Endothelial cell of umbilical vein (primary cell): ENCODE measurements around the gene TPK1. TPM values are rescaled to one million over a fixed set of nuclear protein-coding genes. Genes with fewer than 3 reads are reported as not detected.

Experiments used
- BruUV-seq: library from RNA; stranded (reverse); fragments of 400-500 nt; replicated peaks from 2 replicates; lab custom pipeline; 2021; lab: Mats Ljungman, UMichigan
- CTCF ChIA-PET: fragments of 300-600, 350-600 bp; sonication (Branson Sonifier 250); formaldehyde crosslinking; loops from one replicate; lab custom pipeline; 2021; ENCODE audit warnings: antibody characterized with exemption, inconsistent platforms; lab: Charles Lee
- POLR2A ChIA-PET: fragments of 300-600, 350-600 bp; sonication (Branson Sonifier 250); formaldehyde crosslinking; loops from one replicate; lab custom pipeline; 2021; ENCODE audit warnings: antibody characterized with exemption, inconsistent platforms; lab: Charles Lee
- DNase-seq: peaks from one replicate; pipeline ENCODE4 v3.0.0-alpha.2; 2011; ENCODE audit warnings: low read depth, low spot score
- FAIRE-seq: peaks from 2 replicates; lab custom pipeline; 2011; peaks lifted over from hg19 to GRCh38; lab: Jason Lieb, UNC
- H2AFZ ChIP-seq: 2 replicates; pipeline ENCODE4 v1.6.0; 2012; ENCODE audit warnings: low read depth, low read length, control low read depth, inconsistent platforms
- H3K27ac ChIP-seq: 2 replicates; pipeline ENCODE4 v1.5.1; 2011; ENCODE audit warnings: low read depth, mild to moderate bottlenecking, control low read depth, low read length, moderate library complexity; ENCODE audit not compliant: insufficient read depth
- H3K27me3 ChIP-seq, 2 experiments: 2 replicates each; pipeline versions ENCODE4 v1.6.0 to v1.6.1; 2011; ENCODE audit warnings: low read length in 2 of 2, mixed read lengths in 1 of 2; ENCODE audit not compliant: control insufficient read depth in 2 of 2, insufficient read depth in 2 of 2
- H3K36me3 ChIP-seq, 2 experiments: 2 replicates in 1 of 2; 3 replicates in 1 of 2; pipeline ENCODE4 v1.5.1; 2011; ENCODE audit warnings: low read length in 2 of 2, mild to moderate bottlenecking in 1 of 2, moderate library complexity in 1 of 2; ENCODE audit not compliant: control insufficient read depth in 2 of 2, insufficient read depth in 2 of 2; ENCODE audit errors: extremely low read depth in 1 of 2
- H3K4me1 ChIP-seq: 3 replicates; pipeline ENCODE4 v1.5.1; 2011; ENCODE audit warnings: mild to moderate bottlenecking, low read length; ENCODE audit not compliant: control insufficient read depth, insufficient read depth; ENCODE audit errors: extremely low read depth
- H3K4me2 ChIP-seq: 2 replicates; pipeline ENCODE4 v1.6.1; 2011; ENCODE audit warnings: low read length, control low read depth, mixed read lengths; ENCODE audit not compliant: insufficient read depth
- H3K4me3 ChIP-seq, 3 experiments: fragments of 200-600 bp in 1 of 3; sonication (generic), shearing (Covaris generic) in 1 of 3; replicated peaks in 1 of 3; 2 replicates each; pipeline ENCODE4 v1.5.1; 2011 to 2016; ENCODE audit warnings: control low read depth in 3 of 3, low read length in 3 of 3, mild to moderate bottlenecking in 2 of 3, inconsistent platforms in 1 of 3, low read depth in 1 of 3, moderate library complexity in 1 of 3; ENCODE audit not compliant: insufficient read depth in 1 of 3
- H3K79me2 ChIP-seq: 2 replicates; pipeline ENCODE4 v1.6.0; 2012; ENCODE audit warnings: low read length, inconsistent platforms; ENCODE audit not compliant: control insufficient read depth, insufficient read depth
- H3K9ac ChIP-seq: replicated peaks from 2 replicates; pipeline ENCODE3; 2011; ENCODE audit warnings: low read length, control low read depth; ENCODE audit not compliant: insufficient read depth; ENCODE audit errors: extremely low read depth
- H3K9me1 ChIP-seq: replicated peaks from 3 replicates; pipeline ENCODE4 v1.6.0; 2011; ENCODE audit warnings: mild to moderate bottlenecking, low read length; ENCODE audit not compliant: control insufficient read depth, insufficient read depth; ENCODE audit errors: extremely low read depth
- H3K9me3 ChIP-seq: replicated peaks from 2 replicates; pipeline ENCODE4 v1.5.1; 2012; ENCODE audit warnings: low read length, inconsistent platforms; ENCODE audit not compliant: control insufficient read depth, insufficient read depth
- H4K20me1 ChIP-seq: replicated peaks from 2 replicates; pipeline ENCODE3; 2011; ENCODE audit warnings: mild to moderate bottlenecking, low read length; ENCODE audit not compliant: control insufficient read depth, insufficient read depth; ENCODE audit errors: extremely low read depth
- EZH2 ChIP-seq: IDR thresholded peaks from 2 replicates; pipeline ENCODE4 v1.6.1; 2012; ENCODE audit warnings: borderline replicate concordance, low read depth, mild to moderate bottlenecking, moderate library complexity, low read length, inconsistent platforms; ENCODE audit not compliant: severe bottlenecking
- FOS ChIP-seq: IDR thresholded peaks from 2 replicates; pipeline ENCODE4 v1.6.1; 2011; ENCODE audit warnings: mild to moderate bottlenecking, low read length, moderate library complexity, borderline replicate concordance; ENCODE audit not compliant: insufficient read depth
- GATA2 ChIP-seq: IDR thresholded peaks from 2 replicates; pipeline ENCODE4 v1.7.0; 2011; ENCODE audit warnings: low read depth, mild to moderate bottlenecking, moderate library complexity, mixed read lengths, low read length; ENCODE audit not compliant: insufficient read length, insufficient read depth
- JUN ChIP-seq: IDR thresholded peaks from 2 replicates; pipeline ENCODE4 v1.6.1; 2011; ENCODE audit warnings: borderline replicate concordance, low read depth; ENCODE audit not compliant: insufficient read length, insufficient read depth
- MYC ChIP-seq: IDR thresholded peaks from one replicate; pipeline ENCODE4 v1.6.1; 2011; ENCODE audit warnings: mild to moderate bottlenecking, low read depth, low read length
- POLR2A ChIP-seq: IDR thresholded peaks from 2 replicates; pipeline ENCODE4 v1.6.1; 2012; ENCODE audit warnings: low read depth, mild to moderate bottlenecking, control low read depth, low read length
- POLR2AphosphoS5 ChIP-seq: IDR thresholded peaks from 2 replicates; pipeline ENCODE4 v1.6.1; 2012; ENCODE audit warnings: low read depth, mild to moderate bottlenecking, control low read depth, low read length, moderate library complexity; ENCODE audit not compliant: insufficient read depth
- dilution Hi-C: fragments of 300-500 bp; cut with MboI; formaldehyde crosslinking; loops from one replicate; pipeline ENCODE4 v1.15.0; 2019; ENCODE audit warnings: low sequenced_read_pairs; ENCODE audit not compliant: extremely low pct_ligation_motif_present
- intact Hi-C: fragments of 100-400 bp; cut with micrococcal nuclease; formaldehyde crosslinking; loops from one replicate; pipeline ENCODE4 v1.10.0; 2022
- polyA plus RNA-seq, 4 experiments: library from polyadenylated mRNA; depleted of rRNA in 3 of 4; stranded (reverse) in 3 of 4; unstranded in 1 of 4; fragments of >200 nt; gene quantifications; 2 replicates each; pipeline versions ENCODE4 v1.2.1 to v1.2.3, GENCODE V29; 2011 to 2012; ENCODE audit warnings: missing spikeins in 1 of 4
- total RNA-seq: library from RNA; stranded (reverse); gene quantifications from 2 replicates; pipeline ENCODE4 v1.2.3, GENCODE V29; 2021
- TF ChIP-seq, protein P1 (sequence below), 2 donors: IDR thresholded peaks; 1 replicate in 1 of 2; 2 replicates in 1 of 2; pipeline ENCODE4 v1.5.1; 2011; ENCODE audit warnings: low read length in 2 of 2, mild to moderate bottlenecking in 2 of 2, moderate library complexity in 2 of 2, control low read depth in 1 of 2, inconsistent platforms in 1 of 2, low read depth in 1 of 2; ENCODE audit not compliant: insufficient read depth in 1 of 2; ENCODE audit errors: extremely low read depth in 1 of 2
- TF ChIP-seq, protein P2 (sequence below): IDR thresholded peaks from 2 replicates; pipeline ENCODE4 v1.6.1; 2011; ENCODE audit not compliant: insufficient read depth, insufficient read length

TPK1 gene
- total and polyA plus RNA-seq, 2 donors (not counting 3 experiments of a cell fraction or from before 2014, with no cell fraction given): 7.5 to 9.3 TPM

DNA sequence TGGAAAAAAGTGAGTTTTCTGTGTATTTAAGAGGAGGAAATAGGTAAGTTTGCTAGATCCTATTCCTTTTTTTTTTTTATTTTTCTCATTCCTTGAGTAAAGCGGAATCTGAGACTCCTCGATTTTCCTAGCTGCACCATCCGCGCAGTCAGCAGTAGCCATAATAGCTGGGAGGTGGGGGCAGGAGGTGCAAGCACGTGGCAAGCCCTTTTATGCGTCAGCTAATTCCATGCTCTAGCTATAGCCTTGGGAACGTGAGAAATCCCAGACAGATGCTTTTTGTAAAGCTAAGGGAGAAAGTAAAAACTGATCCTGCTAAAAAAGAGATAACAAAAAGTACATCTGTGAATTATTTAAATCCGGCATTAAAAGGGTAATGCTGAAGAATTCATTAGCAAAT is 33.2 kb upstream of the TPK1 start:
- intact Hi-C loops (no loop called here), dilution Hi-C loops (no loop called here)
- no peaks in the 10 kb centered on the region for H3K36me3 ChIP-seq
- H4K20me1 ChIP-seq: no peaks in the 10 kb centered on the region
- no TSS peak for BruUV-seq
- ChIA-PET CTCF (interaction anchor here (1.5 kb wide), 1 partner anchor 14 kb away, joined by 5 read pairs; no protein-coding TSS in a partner anchor), POLR2A (no interaction called here)
- H3K9me1 ChIP-seq: no peaks in the 10 kb centered on the region
- FAIRE-seq (no peak), DNase-seq (no peak)
- no peak overlapping the region for H3K4me2 ChIP-seq
- no peaks in the 10 kb centered on the region for H3K9me3 ChIP-seq
- no peak overlapping the region for H3K4me3 ChIP-seq
- H3K27ac ChIP-seq: no peak overlapping the region
- no peaks in the 10 kb centered on the region for H3K4me1 ChIP-seq
- no peaks in the 10 kb centered on the region for H3K79me2 ChIP-seq
- H2AFZ ChIP-seq: no peak overlapping the region
- H3K9ac ChIP-seq: no peak overlapping the region
- no peak for TF ChIP-seq GATA2
- TF ChIP-seq POLR2AphosphoS5: no peak
- TF ChIP-seq FOS: no peak
- no peak for TF ChIP-seq JUN
- no peak for TF ChIP-seq POLR2A
- TF ChIP-seq, protein P1, sequence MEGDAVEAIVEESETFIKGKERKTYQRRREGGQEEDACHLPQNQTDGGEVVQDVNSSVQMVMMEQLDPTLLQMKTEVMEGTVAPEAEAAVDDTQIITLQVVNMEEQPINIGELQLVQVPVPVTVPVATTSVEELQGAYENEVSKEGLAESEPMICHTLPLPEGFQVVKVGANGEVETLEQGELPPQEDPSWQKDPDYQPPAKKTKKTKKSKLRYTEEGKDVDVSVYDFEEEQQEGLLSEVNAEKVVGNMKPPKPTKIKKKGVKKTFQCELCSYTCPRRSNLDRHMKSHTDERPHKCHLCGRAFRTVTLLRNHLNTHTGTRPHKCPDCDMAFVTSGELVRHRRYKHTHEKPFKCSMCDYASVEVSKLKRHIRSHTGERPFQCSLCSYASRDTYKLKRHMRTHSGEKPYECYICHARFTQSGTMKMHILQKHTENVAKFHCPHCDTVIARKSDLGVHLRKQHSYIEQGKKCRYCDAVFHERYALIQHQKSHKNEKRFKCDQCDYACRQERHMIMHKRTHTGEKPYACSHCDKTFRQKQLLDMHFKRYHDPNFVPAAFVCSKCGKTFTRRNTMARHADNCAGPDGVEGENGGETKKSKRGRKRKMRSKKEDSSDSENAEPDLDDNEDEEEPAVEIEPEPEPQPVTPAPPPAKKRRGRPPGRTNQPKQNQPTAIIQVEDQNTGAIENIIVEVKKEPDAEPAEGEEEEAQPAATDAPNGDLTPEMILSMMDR (IDR thresholded peaks at IDR 0.05; ENCODE audit: extremely low read depth in 1 of 2, insufficient read depth in 1 of 2, low read depth in 1 of 2, low read length in 2 of 2): no peak
- TF ChIP-seq, protein P2, sequence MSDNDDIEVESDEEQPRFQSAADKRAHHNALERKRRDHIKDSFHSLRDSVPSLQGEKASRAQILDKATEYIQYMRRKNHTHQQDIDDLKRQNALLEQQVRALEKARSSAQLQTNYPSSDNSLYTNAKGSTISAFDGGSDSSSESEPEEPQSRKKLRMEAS: no peak
- TF ChIP-seq MYC: no peak
- no peak for TF ChIP-seq EZH2
- H3K27me3 ChIP-seq: no peaks in the 10 kb centered on the region
